HG03039 (cell line): ENCODE data around the gene MYO15B.
"Not testable (repeated sequence)": the region's sequence is repeated elsewhere in the genome, so short reads cannot be mapped to it uniquely, and the experiment has no call there.

ENCODE experiments used
- ATAC-seq: cut with Tn5 transposase; IDR thresholded peaks from one replicate; pipeline ENCODE4 v1.9.1; 2021; ENCODE audit warnings: mild to moderate bottlenecking, moderate library complexity; ENCODE audit not compliant: unreplicated experiment

The MYO15B gene

GRCh38 chr17:75637143-75637538, 49.5 kb downstream of the MYO15B start:
- ATAC-seq = no peak

GRCh38 chr17:75637551-75637950, 50.0 kb downstream of the MYO15B start:
- no peak for ATAC-seq

- not testable (repeated sequence) for ATAC-seq
These were observed 50.4 kb downstream of the MYO15B start for GRCh38 chr17:75638039-75638438.

GRCh38 chr17:75638893-75639292, 51.3 kb downstream of the MYO15B start:
- ATAC-seq = no peak

- ATAC-seq = no peak
These were observed 51.7 kb downstream of the MYO15B start for GRCh38 chr17:75639327-75639726.

GRCh38 chr17:75639771-75640555, 52.4 kb downstream of the MYO15B start:
- ATAC-seq = no peak

- no peak for ATAC-seq
These were observed 53.0 kb downstream of the MYO15B start for GRCh38 chr17:75640556-75641119.

GRCh38 chr17:75641343-75641742, 53.7 kb downstream of the MYO15B start:
- no peak for ATAC-seq

GRCh38 chr17:75642182-75642783, 54.7 kb downstream of the MYO15B start:
- no peak for ATAC-seq

- ATAC-seq = no peak
These were observed 55.4 kb downstream of the MYO15B start for GRCh38 chr17:75642784-75643642.

GRCh38 chr17:75643643-75644017, 56.0 kb downstream of the MYO15B start:
- ATAC-seq = no peak

GRCh38 chr17:75645501-75645888, 57.9 kb downstream of the MYO15B start:
- no peak for ATAC-seq

- no peak for ATAC-seq
These were observed 58.5 kb downstream of the MYO15B start for GRCh38 chr17:75645889-75646637.

- no peak for ATAC-seq
These were observed 59.0 kb downstream of the MYO15B start for GRCh38 chr17:75646638-75646992.

GRCh38 chr17:75647061-75647460, 59.5 kb downstream of the MYO15B start:
- no peak for ATAC-seq

- no peak for ATAC-seq
These were observed 60.3 kb downstream of the MYO15B start for GRCh38 chr17:75647921-75648320.

- no peak for ATAC-seq
These were observed 62.1 kb downstream of the MYO15B start for GRCh38 chr17:75649687-75650086.

- no peak for ATAC-seq
These were observed 63.3 kb downstream of the MYO15B start for GRCh38 chr17:75650874-75651273.

- ATAC-seq = no peak
These were observed 64.7 kb downstream of the MYO15B start for GRCh38 chr17:75652341-75652740.

- ATAC-seq = no peak
These were observed 65.4 kb downstream of the MYO15B start for GRCh38 chr17:75652934-75653549.
